GM18520 (cell line): ENCODE results near the gene NXT1.
A peak's percentile ranks its signal among the peaks of the same experiment; 100 is the strongest.

Source experiments
- ATAC-seq: cut with Tn5 transposase; IDR thresholded peaks from one replicate; pipeline ENCODE4 v1.9.1; 2021; ENCODE audit not compliant: unreplicated experiment

The NXT1 gene

DNA sequence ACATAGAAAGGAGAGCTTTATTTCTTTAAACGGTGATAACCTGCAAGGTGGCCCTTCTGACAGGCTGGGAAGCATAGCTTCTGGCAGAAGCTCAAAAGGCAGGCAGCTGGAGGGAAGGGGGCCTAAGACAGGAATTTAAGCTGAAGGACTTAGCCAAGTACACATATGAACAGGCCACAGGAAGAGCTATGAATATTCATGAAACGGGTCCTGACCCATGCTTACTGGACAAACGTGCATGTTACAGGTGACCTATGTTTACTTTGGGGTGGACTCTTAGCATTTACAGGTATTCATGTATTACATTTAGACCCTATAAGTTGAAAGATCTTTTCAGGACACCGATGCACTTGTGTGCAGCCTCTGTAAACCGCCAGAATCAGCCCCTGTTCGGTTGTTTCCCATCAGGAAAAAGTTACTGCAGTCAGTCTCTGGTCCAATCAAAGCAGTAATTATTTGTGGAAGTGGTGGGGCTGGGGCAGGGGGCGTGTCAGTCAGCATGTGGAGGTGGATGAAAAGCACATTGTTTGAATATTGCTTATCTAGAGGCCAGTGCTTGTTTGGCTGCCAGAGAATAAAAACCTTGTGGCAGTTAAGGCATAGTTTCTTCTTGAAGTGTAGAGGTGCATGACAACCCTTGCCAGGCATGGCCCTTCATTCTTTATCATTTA lies 8.5 kb downstream of the NXT1 start:
- no peak for ATAC-seq

DNA sequence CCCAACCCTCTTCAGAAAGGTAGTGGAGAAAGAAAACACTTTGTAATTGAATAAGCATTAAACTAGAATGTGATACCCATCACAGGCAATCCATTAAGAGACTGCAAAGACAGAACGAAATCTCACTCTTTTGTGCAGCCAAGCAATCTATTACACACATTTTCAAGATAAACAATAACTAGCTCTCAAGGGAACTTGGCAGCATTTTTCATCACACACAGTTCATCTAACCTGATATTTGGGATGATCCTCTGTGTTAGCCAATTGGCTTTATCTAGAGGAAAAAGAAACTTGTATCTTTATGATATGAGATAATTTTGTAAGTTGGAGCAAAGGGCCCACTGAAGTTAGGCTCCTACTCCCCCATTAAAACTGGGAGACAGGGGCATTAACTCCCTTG lies 9.9 kb downstream of the NXT1 start:
- ATAC-seq = no peak

DNA sequence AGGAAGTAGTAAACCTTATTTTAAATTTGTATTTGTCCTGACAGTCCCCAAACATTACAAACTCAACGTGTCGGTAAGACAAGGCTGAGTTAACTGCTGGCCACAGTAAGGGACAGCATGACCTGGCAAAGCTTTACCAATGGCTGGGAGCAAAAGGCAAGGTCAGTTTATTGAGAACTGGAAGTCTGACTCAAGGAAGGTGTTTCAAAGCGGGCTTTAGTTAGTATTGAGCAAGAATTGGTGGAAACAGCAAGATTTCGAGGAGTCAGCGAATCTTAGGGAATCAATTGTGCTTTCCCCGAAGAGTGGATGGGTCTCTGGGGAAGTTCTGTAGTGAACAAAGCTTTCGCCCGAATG lies 10.5 kb downstream of the NXT1 start:
- ATAC-seq = no peak

DNA sequence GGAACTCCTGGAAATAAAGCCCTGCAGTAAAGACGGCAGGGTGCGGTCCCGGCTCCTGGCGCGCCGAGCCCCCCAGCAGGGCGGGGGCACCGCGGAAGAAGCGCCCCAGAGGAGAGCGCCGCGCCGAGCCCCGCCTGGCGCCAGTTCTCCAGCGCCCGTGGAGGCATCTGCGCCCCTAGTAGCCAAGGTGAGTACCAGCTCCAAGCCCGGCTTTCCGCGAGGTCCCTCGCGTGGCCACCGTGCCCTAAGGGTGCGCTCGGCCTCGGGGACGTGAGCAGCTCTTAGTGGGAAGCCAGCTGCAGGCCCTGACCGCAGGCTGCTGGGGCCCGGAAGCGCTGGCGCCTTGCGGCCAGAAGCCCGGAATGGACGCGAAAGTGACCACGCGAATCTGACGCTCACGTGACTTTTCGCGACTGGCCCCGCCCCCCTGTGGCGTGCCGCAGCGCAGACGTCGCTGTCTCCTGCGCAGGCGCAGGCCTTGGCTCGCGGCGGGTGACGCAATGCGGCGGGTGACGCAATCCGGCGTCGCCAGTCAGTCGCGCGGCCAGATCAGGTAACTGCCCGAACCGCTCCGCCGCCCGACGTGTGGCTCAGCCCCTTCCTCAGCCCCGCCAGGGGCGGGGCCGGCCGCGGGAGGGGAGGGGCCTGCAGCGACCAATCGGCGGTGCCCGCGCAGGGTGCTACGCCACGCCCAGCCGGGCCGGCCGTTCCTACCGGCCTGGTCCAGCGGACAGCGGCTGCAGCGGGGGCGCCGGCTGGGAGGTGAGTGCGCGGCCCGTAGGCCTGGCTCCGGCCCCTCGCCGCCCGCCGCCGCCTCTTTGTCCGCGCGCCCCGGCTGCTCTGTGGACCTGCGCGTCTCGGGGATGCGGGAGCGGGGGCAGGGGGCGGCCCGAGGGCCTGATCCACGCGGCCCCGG lies 11.1 kb downstream of the NXT1 start, which contains the start of gene GZF1:
TSS of gene GZF1 (plus strand) at position 707 of the 916 bp plus-strand sequence. CDS start 2,202 bp downstream, outside the sequence.
- peak; percentile 52 for ATAC-seq

DNA sequence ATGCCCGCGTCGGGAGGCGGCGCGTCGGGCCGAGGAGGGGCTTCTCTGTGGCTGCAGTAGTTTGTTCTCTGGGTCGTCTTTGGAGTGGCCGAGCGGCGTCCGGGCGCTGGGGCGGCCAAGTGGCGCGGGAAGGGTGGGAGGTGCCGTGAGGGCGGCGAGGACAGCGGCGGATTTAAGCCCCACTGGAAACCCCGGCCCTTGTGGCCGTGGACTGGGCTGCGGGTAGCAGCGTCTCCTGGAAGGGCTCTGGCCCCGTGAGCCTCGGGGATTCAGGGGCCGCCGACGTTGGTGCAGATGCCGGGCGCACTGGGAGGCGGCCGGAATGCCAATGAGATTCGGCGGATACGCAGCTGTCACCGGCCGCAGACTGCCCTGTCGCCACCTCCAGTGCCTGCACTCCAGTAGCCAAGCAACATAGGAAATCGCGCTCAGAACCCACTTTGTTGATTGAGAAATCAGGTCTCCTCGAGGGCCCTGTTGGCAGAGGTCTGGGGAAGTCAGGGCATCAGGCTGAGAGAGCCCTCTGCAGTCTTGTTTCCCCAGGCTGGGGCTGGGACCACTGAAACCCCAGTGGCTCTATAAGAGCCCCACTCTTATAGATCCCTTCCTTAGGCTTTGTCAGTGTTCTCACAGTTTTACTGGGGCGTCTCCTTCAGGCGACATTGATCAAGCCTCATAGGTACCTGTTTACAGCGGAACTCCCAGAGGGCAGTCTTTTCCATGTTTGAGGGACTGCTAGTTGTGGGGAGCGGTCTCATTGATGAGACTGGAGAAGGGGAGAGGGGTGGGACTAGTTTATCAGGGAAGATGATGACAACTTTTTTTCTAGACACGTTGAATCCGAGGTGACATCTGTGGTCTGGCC lies 12.0 kb downstream of the NXT1 start:
- ATAC-seq = no peak

DNA sequence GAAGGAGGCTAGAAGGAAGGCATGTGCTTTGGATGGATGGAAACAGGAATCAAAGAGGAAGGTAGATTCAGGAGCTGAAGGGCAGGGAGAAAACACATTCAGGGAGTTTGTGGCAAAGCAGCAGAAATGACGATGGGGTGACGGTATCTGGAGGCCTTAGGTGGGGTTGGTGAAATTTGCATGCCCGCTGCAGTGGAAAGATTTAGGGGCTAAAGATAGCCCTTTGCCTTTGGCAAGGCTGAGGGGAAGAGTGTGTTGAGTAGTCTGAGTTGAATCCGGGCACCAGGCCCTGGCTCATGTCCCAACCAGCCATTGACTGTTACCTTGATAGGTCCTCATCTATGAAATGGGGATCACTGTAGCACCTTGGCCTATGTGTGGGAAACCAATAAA lies 12.7 kb downstream of the NXT1 start:
- no peak for ATAC-seq

DNA sequence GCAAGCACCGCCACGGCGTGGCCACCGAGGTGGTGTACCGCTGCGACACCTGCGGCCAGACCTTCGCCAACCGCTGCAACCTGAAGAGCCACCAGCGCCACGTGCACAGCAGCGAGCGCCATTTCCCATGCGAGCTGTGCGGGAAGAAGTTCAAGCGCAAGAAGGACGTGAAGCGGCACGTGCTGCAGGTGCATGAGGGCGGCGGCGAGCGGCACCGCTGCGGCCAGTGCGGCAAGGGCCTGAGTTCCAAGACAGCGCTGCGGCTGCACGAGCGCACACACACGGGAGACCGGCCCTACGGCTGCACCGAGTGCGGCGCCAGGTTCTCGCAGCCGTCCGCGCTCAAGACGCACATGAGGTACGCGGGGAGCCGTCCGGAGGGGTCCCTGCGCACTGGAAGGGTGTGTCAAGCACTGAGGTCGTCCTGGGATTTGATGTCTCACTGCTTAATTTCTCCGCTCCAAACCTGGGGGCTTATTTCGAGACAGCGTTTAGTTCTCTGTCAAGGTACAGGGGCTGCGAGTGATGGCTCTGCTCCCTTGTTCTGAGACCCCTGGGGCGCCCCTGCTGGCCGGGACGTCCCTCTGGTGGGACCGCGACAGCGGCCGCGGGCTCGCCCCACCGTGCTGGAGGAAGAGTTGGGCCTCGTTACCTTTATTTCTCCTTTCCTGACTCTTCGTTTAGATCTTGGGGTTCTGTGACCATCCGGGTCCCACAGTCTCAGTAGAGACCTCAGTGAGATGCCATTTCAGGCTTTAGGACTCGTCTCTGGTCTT lies 15.0 kb downstream of the NXT1 start:
- no peak for ATAC-seq

DNA sequence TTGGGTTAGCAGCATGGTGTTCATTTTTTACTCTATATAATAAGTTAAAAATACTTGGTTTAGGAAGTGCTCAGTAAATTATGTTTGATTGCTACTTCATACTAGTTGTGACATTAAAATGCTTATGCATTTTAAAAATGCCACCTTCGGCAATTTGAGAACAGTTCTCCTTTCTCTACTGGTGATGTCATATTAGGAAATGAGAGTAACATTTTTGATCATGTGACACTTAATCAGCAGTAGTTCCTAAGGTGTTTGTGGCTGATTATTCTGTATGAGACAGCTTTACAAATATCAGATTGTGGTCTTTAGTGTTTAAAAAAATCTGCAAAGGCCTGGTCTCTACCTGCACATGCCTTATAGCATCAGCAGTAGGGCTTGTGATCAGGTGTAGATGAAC lies 15.8 kb downstream of the NXT1 start:
- ATAC-seq = no peak

DNA sequence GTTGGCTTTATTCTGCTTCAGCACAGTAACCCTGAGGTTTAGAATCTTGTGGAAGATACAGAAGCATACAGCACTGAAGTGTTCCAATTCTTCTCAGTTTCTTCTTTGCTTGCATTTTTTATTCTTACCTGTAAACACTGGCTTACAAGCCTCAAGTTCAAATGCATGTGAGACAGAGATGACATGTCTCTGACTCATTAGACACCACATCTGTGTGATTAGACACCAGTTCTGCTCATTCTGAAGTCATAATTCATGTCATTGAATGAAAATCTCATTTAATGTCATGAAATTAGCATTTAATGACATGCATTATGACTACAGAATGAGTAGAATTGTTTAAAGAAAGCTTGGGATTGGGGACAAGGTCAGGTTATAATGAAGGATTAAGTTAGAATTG lies 17.2 kb downstream of the NXT1 start:
- no peak for ATAC-seq

DNA sequence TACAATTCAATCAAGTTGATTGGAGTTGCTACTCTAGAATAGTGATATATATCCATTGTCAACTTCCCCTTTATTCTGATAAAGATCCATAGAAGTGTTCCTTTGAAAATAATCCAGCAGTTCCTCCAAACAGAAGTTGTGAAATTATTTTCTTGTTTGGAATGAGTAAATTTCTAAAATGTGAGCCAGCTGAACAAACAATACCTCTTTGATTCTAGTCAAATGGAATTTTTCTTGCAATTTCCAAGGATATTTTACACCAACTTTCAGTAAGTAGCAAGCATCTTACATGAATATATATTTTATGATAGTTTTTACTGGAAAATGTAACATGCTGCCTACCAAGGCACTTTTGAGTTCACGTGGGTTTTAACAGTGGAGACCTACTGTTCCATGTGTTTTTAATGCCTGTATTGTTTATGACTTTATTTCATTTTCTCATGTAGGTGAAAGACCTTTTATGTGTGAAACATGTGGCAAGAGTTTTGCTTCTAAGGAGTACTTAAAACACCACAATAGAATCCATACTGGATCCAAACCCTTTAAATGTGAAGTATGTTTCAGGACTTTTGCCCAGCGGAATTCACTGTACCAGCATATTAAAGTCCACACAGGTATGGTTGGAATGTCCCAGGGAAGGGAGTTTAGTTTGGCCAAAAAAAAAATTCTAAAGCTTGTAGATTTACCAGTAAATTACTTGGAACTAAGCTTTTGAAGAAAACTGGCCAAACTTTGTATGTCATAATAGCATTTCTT lies 17.9 kb downstream of the NXT1 start:
- ATAC-seq = no peak

DNA sequence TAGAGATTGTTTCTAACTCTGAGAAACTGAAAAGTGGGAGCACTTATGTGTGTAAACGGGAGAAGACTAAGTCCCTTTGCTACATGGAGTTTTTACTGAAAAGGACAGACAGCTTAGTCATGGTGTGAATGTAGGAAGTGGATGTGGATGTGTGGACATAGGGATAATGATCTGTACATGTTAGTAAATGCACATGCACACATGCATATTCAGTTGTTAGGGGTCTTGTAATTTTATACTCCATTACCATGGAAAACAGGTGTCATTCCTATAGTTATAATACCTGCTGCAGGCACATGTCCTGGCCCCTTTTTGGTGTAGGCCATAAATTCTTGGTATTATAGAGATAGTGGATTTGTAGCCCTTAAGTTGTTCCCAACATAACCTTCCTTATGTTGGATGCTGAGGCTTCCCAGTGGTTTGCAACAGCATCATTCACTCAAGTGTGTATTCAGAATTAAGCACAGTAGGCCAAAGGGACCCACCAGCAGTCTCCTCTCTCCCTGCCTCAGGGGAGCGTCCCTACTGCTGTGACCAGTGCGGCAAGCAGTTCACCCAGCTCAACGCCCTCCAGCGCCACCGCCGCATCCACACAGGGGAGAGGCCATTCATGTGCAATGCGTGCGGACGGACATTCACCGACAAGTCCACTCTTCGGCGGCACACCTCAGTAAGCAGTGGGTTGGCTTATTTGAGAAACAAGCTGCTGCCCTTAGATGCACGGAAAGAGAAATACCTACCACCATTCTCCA lies 18.7 kb downstream of the NXT1 start:
- no peak for ATAC-seq

DNA sequence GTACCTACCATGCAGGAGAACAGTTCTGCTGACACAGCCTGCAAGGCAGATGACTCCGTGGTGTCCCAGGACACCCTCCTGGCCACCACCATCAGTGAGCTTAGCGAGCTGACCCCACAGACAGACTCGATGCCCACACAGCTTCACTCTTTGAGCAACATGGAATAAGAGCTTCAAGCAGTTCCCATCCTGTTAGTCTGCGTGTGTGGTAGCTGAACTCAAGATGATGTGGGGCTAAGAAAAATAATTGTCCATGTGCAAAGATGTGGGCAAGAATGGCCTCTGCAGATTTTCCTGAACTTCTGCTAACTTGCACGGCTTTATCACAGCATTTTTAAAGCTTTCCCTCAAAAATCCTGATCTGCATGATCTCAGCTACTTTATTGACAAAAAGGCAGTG lies 19.7 kb downstream of the NXT1 start:
- no peak for ATAC-seq

DNA sequence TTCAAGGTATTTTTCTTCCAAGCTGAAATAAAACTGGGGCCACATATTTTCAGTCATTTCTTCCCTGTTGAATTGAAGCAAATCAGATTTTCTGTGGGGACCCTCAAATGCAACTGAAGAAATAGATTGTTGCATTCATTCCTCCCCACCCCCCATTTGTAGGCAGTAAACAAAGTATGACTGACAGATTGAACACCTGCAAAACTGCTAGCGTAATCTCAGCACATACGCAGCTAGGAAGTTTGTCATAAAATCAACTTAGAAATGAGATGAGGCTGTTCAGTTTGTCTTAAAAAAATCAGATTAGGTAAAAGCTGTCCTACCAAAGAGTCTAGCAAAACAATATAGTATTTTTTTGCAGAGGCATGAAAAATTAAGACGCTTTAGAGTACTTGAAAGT lies 20.3 kb downstream of the NXT1 start:
- ATAC-seq = no peak

DNA sequence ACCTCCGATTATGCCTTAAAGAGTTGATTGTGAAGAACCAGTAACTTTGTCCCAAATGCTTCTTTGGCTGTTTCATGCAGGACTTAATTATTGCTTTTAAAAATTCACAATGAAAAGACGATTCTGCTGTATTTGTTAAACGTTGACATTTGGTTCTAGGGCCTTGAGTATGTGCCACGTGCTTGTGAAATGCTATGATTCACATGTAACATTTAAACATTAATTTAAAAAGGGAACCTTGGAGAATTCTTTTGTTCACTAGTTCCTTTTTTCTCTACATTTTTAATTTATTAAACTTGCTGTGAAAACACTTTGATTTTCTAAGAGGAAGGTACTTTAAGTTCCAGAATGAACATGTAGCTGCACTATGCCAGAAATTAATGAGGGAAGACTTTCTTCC lies 20.9 kb downstream of the NXT1 start:
- ATAC-seq = no peak

DNA sequence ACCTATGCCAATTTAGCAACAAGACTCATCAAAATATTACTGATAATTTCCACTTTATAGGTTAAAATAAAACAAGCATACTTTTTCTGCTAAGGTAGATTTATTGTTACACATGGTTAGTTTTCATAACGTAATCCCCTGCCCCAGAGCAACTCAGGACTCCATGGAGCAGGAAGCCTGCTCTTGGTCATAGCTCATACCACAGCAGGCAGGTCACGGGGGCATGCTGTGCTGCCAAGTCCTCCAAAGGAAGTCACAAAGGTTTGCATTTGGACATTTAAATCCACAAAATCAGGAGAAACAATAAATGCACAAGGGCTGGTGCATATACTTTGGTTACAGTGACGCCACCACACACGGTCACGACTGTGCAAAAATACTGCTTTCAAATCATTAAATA lies 23.9 kb downstream of the NXT1 start:
- no peak for ATAC-seq

DNA sequence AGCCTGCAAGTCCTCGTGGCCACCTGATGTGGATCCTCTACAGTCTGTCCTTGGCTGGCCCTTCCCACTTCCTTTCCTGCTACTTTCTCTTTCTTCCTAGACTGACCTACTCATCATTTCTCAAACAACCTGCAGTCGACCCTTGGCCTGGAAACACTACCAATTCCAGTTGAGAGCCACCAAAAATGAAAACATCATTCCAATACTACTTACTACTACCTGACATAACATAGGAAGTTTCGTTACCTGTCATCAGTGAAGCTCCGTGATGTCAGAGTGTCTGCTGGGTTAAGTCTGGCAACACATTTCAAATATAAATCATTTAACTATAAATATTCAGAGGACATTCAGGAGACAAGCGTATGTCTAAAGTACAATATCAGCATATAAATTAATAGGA lies 25.2 kb downstream of the NXT1 start:
- no peak for ATAC-seq

DNA sequence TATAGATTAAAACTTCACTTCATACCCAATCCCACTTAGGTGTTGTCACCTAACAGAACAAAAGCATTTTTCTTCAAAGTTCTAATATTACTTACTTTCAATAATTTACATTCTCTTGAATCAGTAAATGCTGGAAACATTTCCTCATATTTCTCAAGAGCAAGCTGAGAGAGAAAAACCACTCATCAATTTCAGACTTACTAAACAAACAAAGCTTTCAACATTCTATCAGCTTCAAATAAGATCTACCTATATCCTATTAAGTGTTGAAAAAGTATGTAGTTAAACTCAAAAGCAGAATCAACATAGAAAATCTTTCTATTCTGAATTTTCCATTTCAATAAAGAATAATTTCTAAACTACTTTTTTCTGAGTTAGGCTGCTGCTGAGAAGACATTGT lies 29.2 kb downstream of the NXT1 start:
- no peak for ATAC-seq

DNA sequence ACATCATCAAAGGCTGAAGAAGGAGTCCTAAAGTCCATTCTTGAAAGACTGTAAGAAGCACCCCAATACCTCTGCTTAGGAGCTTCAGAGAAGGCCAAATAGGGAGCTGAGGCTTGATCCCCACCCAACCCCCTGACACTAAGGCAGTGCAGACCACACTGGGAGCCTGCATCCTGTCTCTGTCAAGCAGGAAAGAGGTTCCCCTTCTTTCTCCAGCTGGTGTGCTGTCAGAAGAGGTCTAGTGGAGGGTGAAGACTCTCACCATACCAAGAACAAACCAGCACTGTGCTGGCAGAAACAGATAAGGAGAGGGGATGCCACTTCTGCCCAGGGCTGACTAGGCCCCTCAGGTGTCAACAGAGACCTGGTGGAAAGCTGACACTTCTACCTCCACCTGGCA lies 31.3 kb downstream of the NXT1 start:
- no peak for ATAC-seq
